IMR-90 (cell line): ENCODE measurements around the gene MYBPHL. TPM values are rescaled to one million over a fixed set of nuclear protein-coding genes. Genes with fewer than 3 reads are reported as not detected.

ENCODE experiments used
- ATAC-seq: fragments of 200-7000 bp; cut with Tn5 transposase; 2 replicates; pipeline ENCODE4 v1.9.1; 2020; ENCODE audit warnings: low read depth, mild to moderate bottlenecking, moderate library complexity
- BruUV-seq: library from RNA; stranded (reverse); fragments of 400-500 nt; replicated peaks from 2 replicates; lab custom pipeline; 2021; lab: Mats Ljungman, UMichigan
- CTCF ChIA-PET: fragments of 300-600 bp; formaldehyde crosslinking; extraction: SDS; loops from one replicate; lab custom pipeline; 2021; ENCODE audit warnings: antibody characterized with exemption; lab: Yijun Ruan, JAX
- POLR2A ChIA-PET: fragments of 300-600 bp; sonication (Branson Sonifier 250); formaldehyde crosslinking; loops from one replicate; lab custom pipeline; 2022; ENCODE audit warnings: antibody characterized with exemption; ENCODE audit not compliant: unreplicated experiment; lab: Charles Lee
- DNase-seq: peaks from one replicate; pipeline ENCODE4 v3.0.0; 2013
- H2AFZ ChIP-seq: replicated peaks from 2 replicates; pipeline ENCODE3; 2013; ENCODE audit warnings: low read length, mild to moderate bottlenecking; ENCODE audit not compliant: poor library complexity
- H2AK5ac ChIP-seq: 2 replicates; pipeline ENCODE4 v1.6.1; 2013; ENCODE audit warnings: low read depth, low read length, inconsistent platforms
- H2AK9ac ChIP-seq: replicated peaks from 2 replicates; pipeline ENCODE3; 2013; ENCODE audit warnings: mild to moderate bottlenecking, low read depth, low read length, moderate library complexity; ENCODE audit not compliant: poor library complexity
- H2BK120ac ChIP-seq: 2 replicates; pipeline ENCODE4 v1.6.1; 2013; ENCODE audit warnings: low read depth, low read length, inconsistent platforms
- H2BK15ac ChIP-seq: 3 replicates; pipeline ENCODE4 v1.6.1; 2013; ENCODE audit warnings: low read depth, low read length, inconsistent platforms
- H2BK20ac ChIP-seq: 2 replicates; pipeline ENCODE4 v1.6.1; 2013; ENCODE audit warnings: low read depth, mild to moderate bottlenecking, inconsistent platforms, low read length, moderate library complexity
- H2BK5ac ChIP-seq: 2 replicates; pipeline ENCODE4 v1.6.1; 2013; ENCODE audit warnings: mild to moderate bottlenecking, low read depth, low read length, inconsistent platforms; ENCODE audit not compliant: poor library complexity, severe bottlenecking
- H3K14ac ChIP-seq: replicated peaks from 2 replicates; pipeline ENCODE4 v1.6.1; 2013; ENCODE audit warnings: low read depth, low read length, inconsistent platforms
- H3K18ac ChIP-seq: 2 replicates; pipeline ENCODE4 v1.6.1; 2013; ENCODE audit warnings: low read depth, low read length, control low read depth
- H3K23ac ChIP-seq: 2 replicates; pipeline ENCODE4 v1.6.1; 2013; ENCODE audit warnings: low read depth, low read length, inconsistent platforms
- H3K27ac ChIP-seq: 2 replicates; pipeline ENCODE4 v1.5.1; 2013; ENCODE audit warnings: mild to moderate bottlenecking, control low read depth, low read length; ENCODE audit not compliant: insufficient read depth
- H3K27me3 ChIP-seq: 2 replicates; pipeline ENCODE4 v1.6.1; 2013; ENCODE audit warnings: low read length; ENCODE audit not compliant: control insufficient read depth, insufficient read depth
- H3K36me3 ChIP-seq: 2 replicates; pipeline ENCODE4 v1.6.1; 2013; ENCODE audit warnings: low read length, mixed read lengths; ENCODE audit not compliant: control insufficient read depth, insufficient read depth
- H3K4ac ChIP-seq: 2 replicates; pipeline ENCODE4 v1.6.1; 2013; ENCODE audit warnings: low read depth, low read length, inconsistent platforms
- H3K4me1 ChIP-seq: 2 replicates; pipeline ENCODE4 v1.6.1; 2013; ENCODE audit warnings: low read length, mixed read lengths; ENCODE audit not compliant: control insufficient read depth, insufficient read depth
- H3K4me2 ChIP-seq: 2 replicates; pipeline ENCODE4 v1.6.1; 2013; ENCODE audit warnings: low read depth, mild to moderate bottlenecking, control low read depth, low read length, moderate library complexity
- H3K4me3 ChIP-seq: 2 replicates; pipeline ENCODE4 v1.5.1; 2013; ENCODE audit warnings: low read depth, mild to moderate bottlenecking, control low read depth, low read length, moderate library complexity; ENCODE audit not compliant: insufficient read depth
- H3K56ac ChIP-seq: 2 replicates; pipeline ENCODE4 v1.6.1; 2013; ENCODE audit warnings: low read length, inconsistent platforms; ENCODE audit not compliant: insufficient read depth; ENCODE audit errors: extremely low read depth
- H3K79me1 ChIP-seq, 2 experiments: 2 replicates each; pipeline ENCODE4 v1.6.1; 2013; ENCODE audit warnings: low read length in 2 of 2, inconsistent platforms in 1 of 2, low read depth in 1 of 2
- H3K9ac ChIP-seq: 2 replicates; pipeline ENCODE4 v1.6.1; 2013; ENCODE audit warnings: low read depth, low read length, control low read depth
- H3K9me1 ChIP-seq: 2 replicates; pipeline ENCODE4 v1.6.1; 2013; ENCODE audit warnings: low read length, inconsistent platforms; ENCODE audit not compliant: insufficient read depth
- H3K9me3 ChIP-seq: 2 replicates; pipeline ENCODE4 v1.6.1; 2013; ENCODE audit warnings: low read length; ENCODE audit not compliant: control insufficient read depth, insufficient read depth
- H4K20me1 ChIP-seq: 2 replicates; pipeline ENCODE4 v1.6.1; 2013; ENCODE audit warnings: low read length, inconsistent platforms; ENCODE audit not compliant: insufficient read depth
- H4K5ac ChIP-seq: 2 replicates; pipeline ENCODE4 v1.6.1; 2013; ENCODE audit warnings: mild to moderate bottlenecking, low read depth, low read length, control low read depth
- H4K8ac ChIP-seq, 2 experiments: 2 replicates each; pipeline ENCODE4 v1.6.1; 2013; ENCODE audit warnings: low read depth in 2 of 2, low read length in 2 of 2, control low read depth in 1 of 2, inconsistent platforms in 1 of 2
- H4K91ac ChIP-seq: 2 replicates; pipeline ENCODE4 v1.6.1; 2013; ENCODE audit warnings: low read depth, low read length, inconsistent platforms; ENCODE audit not compliant: insufficient read depth
- FOS ChIP-seq: fragments of 150-350 bp; IDR thresholded peaks from 2 replicates; pipeline ENCODE4 v1.6.1; 2016; ENCODE audit warnings: low read depth, low read length
- MAFK ChIP-seq: IDR thresholded peaks from 2 replicates; pipeline ENCODE4 v1.6.1; 2012; ENCODE audit warnings: low read depth, low read length, improper control_type of control experiment
- MAZ ChIP-seq: IDR thresholded peaks from 2 replicates; pipeline ENCODE4 v1.6.1; 2012; ENCODE audit warnings: low read depth, mild to moderate bottlenecking, low read length, improper control_type of control experiment, moderate library complexity, borderline replicate concordance
- NFE2L2 ChIP-seq: fragments of 150-350 bp; IDR thresholded peaks from 2 replicates; pipeline ENCODE4 v1.6.1; 2016; ENCODE audit warnings: low read depth, mild to moderate bottlenecking, low read length
- POLR2A ChIP-seq: IDR thresholded peaks from 2 replicates; pipeline ENCODE4 v1.6.1; 2012; ENCODE audit warnings: mild to moderate bottlenecking, low read depth, low read length
- RAD21 ChIP-seq: IDR thresholded peaks from 2 replicates; pipeline ENCODE4 v1.6.1; 2012; ENCODE audit warnings: low read length, improper control_type of control experiment
- RFX5 ChIP-seq: IDR thresholded peaks from 2 replicates; pipeline ENCODE4 v1.8.0; 2012; ENCODE audit warnings: low read depth, mild to moderate bottlenecking, low read length, moderate library complexity
- SMC3 ChIP-seq: fragments of 150-350 bp; IDR thresholded peaks from 2 replicates; pipeline ENCODE4 v1.6.1; 2016; ENCODE audit warnings: low read depth, mild to moderate bottlenecking, antibody characterized with exemption, low read length, moderate library complexity
- WGBS, 2 experiments: methylation state at CpG; one replicate each; pipeline versions ENCODE4 v1.1.5 to v1.1.7; 2013; ENCODE audit warnings: missing lambda C conversion rate in 2 of 2; ENCODE audit not compliant: insufficient read length in 1 of 2; ENCODE audit errors: extremely low coverage in 2 of 2; 5-methylcytosine and 5-hydroxymethylcytosine counted together
- dilution Hi-C: fragments of 300-500 bp; cut with HindIII; formaldehyde crosslinking; loops from one replicate; pipeline ENCODE4 v1.14.3; 2018; ENCODE audit warnings: low sequenced_read_pairs; ENCODE audit not compliant: unreplicated experiment
- in situ Hi-C: fragments of 300-500 bp; cut with MboI; formaldehyde crosslinking; loops from 3 replicates; pipeline ENCODE4 v1.14.3; 2019; ENCODE audit warnings: low sequenced_read_pairs, inconsistent platforms, mixed read lengths
- intact Hi-C: fragments of 100-400 bp; cut with micrococcal nuclease; formaldehyde crosslinking; loops from 2 replicates; pipeline ENCODE4 v1.10.0; 2022
- polyA plus RNA-seq, 3 experiments: library from polyadenylated mRNA; depleted of rRNA; stranded (reverse); fragments of >200 nt; gene quantifications; 2 replicates each; pipeline ENCODE4 v1.2.3, GENCODE V29; 2012; ENCODE audit warnings: low replicate concordance in 1 of 3
- total RNA-seq: library from RNA; depleted of rRNA; stranded (reverse); fragments of >200 nt; gene quantifications from 2 replicates; pipeline ENCODE4 v1.2.3, GENCODE V29; 2012
- TF ChIP-seq, protein P1 (sequence below): fragments of 150-350 bp; IDR thresholded peaks from 2 replicates; pipeline ENCODE4 v1.6.1; 2016; ENCODE audit warnings: low read depth, mild to moderate bottlenecking, low read length, moderate library complexity, borderline replicate concordance
- TF ChIP-seq, protein P2 (sequence below): conservative IDR thresholded peaks from 2 replicates; pipeline ENCODE4 v1.5.1; 2012; ENCODE audit warnings: mild to moderate bottlenecking, low read depth, low read length, improper control_type of control experiment

MYBPHL gene
- total and polyA plus RNA-seq, 2 of the 4 experiments (the other 2 are of a cell fraction): 0.07 TPM; not detected in 1

DNA sequence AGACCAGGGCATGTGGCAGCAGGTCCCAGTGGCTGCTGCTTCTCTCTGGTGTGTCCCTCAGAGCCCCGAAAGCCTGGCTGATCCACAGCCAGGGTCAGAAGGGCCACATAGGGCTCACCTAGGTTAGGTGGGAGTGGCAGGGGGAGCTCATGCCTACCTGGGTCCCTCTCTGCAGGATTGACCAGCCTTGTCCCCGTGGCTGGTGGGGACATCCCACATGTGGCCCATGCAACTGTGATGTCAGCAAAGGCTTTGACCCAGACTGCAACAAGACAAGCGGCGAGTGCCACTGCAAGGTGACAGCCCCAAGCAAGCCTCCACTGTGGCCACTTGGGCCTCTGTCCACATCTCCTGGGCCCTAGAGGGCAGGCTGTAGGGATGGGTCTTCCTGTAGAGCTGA is 41.8 kb downstream of the MYBPHL start:
- intact Hi-C loops: no loop called here
- H3K9me1 ChIP-seq: no peaks in the 10 kb centered on the region; the same call in 1 of the 2 replicates
- no peak overlapping the region for H3K23ac ChIP-seq
- H3K27me3 ChIP-seq: no peaks in the 10 kb centered on the region
- ATAC-seq (no peak), DNase-seq (no peak)
- H2BK120ac ChIP-seq: no peak overlapping the region
- no peak overlapping the region for H4K5ac ChIP-seq
- dilution Hi-C loops: no loop called here
- peak overlapping the region; percentile 44; the same call in 1 of the 2 replicates for H2AK5ac ChIP-seq
- no peak overlapping the region for H2BK15ac ChIP-seq
- no peak overlapping the region for H2BK20ac ChIP-seq
- H3K14ac ChIP-seq: no peak overlapping the region
- in situ Hi-C loops: loop anchor here (10.0 kb wide), 1 partner anchor 270 kb away; the partner anchor contains the start of gene GPR61
- H3K9ac ChIP-seq: no peak overlapping the region
- H2AK9ac ChIP-seq: no peak overlapping the region
- H2BK5ac ChIP-seq: no peak overlapping the region
- H4K91ac ChIP-seq: no peak overlapping the region
- CTCF ChIA-PET: interaction anchor here (0.6 to 1.2 kb wide), 2 partner anchors 11 to 71 kb away, joined by 3 to 6 read pairs; no protein-coding TSS in a partner anchor
- POLR2A ChIA-PET: no interaction called here
- H3K4me2 ChIP-seq: no peak overlapping the region
- no peak overlapping the region for H3K27ac ChIP-seq
- no peak overlapping the region for H2AFZ ChIP-seq
- H3K79me1 ChIP-seq: no peaks in the 10 kb centered on the region
- H3K9me3 ChIP-seq: peaks cover 2% of the 10 kb centered on the region; the same call in 1 of the 2 replicates
- TF ChIP-seq RFX5 (no peak), POLR2A (no peak), MAFK (no peak), FOS (no peak), NFE2L2 (no peak), MAZ (no peak), SMC3 (no peak), RAD21 (no peak)
- TF ChIP-seq, protein P1, sequence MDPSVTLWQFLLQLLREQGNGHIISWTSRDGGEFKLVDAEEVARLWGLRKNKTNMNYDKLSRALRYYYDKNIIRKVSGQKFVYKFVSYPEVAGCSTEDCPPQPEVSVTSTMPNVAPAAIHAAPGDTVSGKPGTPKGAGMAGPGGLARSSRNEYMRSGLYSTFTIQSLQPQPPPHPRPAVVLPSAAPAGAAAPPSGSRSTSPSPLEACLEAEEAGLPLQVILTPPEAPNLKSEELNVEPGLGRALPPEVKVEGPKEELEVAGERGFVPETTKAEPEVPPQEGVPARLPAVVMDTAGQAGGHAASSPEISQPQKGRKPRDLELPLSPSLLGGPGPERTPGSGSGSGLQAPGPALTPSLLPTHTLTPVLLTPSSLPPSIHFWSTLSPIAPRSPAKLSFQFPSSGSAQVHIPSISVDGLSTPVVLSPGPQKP: no peak
- TF ChIP-seq, protein P2, sequence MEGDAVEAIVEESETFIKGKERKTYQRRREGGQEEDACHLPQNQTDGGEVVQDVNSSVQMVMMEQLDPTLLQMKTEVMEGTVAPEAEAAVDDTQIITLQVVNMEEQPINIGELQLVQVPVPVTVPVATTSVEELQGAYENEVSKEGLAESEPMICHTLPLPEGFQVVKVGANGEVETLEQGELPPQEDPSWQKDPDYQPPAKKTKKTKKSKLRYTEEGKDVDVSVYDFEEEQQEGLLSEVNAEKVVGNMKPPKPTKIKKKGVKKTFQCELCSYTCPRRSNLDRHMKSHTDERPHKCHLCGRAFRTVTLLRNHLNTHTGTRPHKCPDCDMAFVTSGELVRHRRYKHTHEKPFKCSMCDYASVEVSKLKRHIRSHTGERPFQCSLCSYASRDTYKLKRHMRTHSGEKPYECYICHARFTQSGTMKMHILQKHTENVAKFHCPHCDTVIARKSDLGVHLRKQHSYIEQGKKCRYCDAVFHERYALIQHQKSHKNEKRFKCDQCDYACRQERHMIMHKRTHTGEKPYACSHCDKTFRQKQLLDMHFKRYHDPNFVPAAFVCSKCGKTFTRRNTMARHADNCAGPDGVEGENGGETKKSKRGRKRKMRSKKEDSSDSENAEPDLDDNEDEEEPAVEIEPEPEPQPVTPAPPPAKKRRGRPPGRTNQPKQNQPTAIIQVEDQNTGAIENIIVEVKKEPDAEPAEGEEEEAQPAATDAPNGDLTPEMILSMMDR: no peak
- H4K8ac ChIP-seq: no peak overlapping the region
- peaks cover 2% of the 10 kb centered on the region; the same call in 1 of the 2 replicates for H3K36me3 ChIP-seq
- H3K4me3 ChIP-seq: no peak overlapping the region
- no peak overlapping the region for H3K18ac ChIP-seq
- no peak overlapping the region for H3K56ac ChIP-seq
- H3K4me1 ChIP-seq: no peaks in the 10 kb centered on the region
- no peak overlapping the region for H3K4ac ChIP-seq
- 50% methylated on average over 1 of the region's 4 CpGs; no CpG with 5 or more reads in 1 of the 2 experiments for WGBS, 2 experiments
- BruUV-seq: no TSS peak
- no peaks in the 10 kb centered on the region for H4K20me1 ChIP-seq
